GM23338 (cell line): Measurements from ENCODE around the gene PNPLA7. TPM values are rescaled to one million over a fixed set of nuclear protein-coding genes. Genes with fewer than 3 reads are reported as not detected.

Experiments
- EZH2 ChIP-seq: fragments of 200-600 bp; sonication (generic); IDR thresholded peaks from one replicate; pipeline ENCODE4 v1.8.0; 2017; ENCODE audit warnings: antibody characterized with exemption, mild to moderate bottlenecking, low read depth; ENCODE audit not compliant: unreplicated experiment
- NANOG ChIP-seq: IDR thresholded peaks from 2 replicates; pipeline ENCODE4 v1.6.1; 2016; ENCODE audit warnings: antibody characterized with exemption, borderline replicate concordance
- POLR2AphosphoS5 ChIP-seq: IDR thresholded peaks from 2 replicates; pipeline ENCODE4 v1.6.1; 2016; ENCODE audit warnings: antibody characterized with exemption, low read depth
- ZNF114 ChIP-seq: fragments of 250-450 bp; sonication (Bioruptor Pico); IDR thresholded peaks from 2 replicates; pipeline ENCODE4 v1.5.0; 2020; ENCODE audit warnings: mild to moderate bottlenecking, moderate library complexity
- ZNF462 ChIP-seq: fragments of 250-450 bp; sonication (Bioruptor Pico); IDR thresholded peaks from 2 replicates; pipeline ENCODE4 v1.5.0; 2020; ENCODE audit warnings: mild to moderate bottlenecking, moderate library complexity
- polyA plus RNA-seq: library from polyadenylated mRNA; unstranded; fragments of >200 nt; fragmentation: Nextera tagmentation; extraction: Ambion mirVana; gene quantifications from 2 replicates; pipeline ENCODE4 v1.2.1, GENCODE V29; 2016
- total RNA-seq: library from RNA; depleted of rRNA; stranded (reverse); fragments of >200 nt; shearing (Covaris generic); gene quantifications from 2 replicates; pipeline ENCODE4 v1.2.3, GENCODE V29; 2014
- TF ChIP-seq, protein P1 (sequence below), 2 experiments: fragments of 200-600 bp in 1 of 2; sonication (generic) in 1 of 2; conservative IDR thresholded peaks; 2 replicates each; pipeline versions ENCODE4 v1.5.1 to v1.6.1; 2016 to 2017; ENCODE audit warnings: antibody characterized with exemption in 2 of 2, low read depth in 2 of 2, mild to moderate bottlenecking in 2 of 2, moderate library complexity in 1 of 2
- TF ChIP-seq, protein P2 (sequence below): IDR thresholded peaks from 2 replicates; pipeline ENCODE4 v1.6.1; 2016; ENCODE audit warnings: antibody characterized with exemption

Gene PNPLA7
- total and polyA plus RNA-seq, 2 experiments from 2014 or later: 0.45 to 0.80 TPM

DNA sequence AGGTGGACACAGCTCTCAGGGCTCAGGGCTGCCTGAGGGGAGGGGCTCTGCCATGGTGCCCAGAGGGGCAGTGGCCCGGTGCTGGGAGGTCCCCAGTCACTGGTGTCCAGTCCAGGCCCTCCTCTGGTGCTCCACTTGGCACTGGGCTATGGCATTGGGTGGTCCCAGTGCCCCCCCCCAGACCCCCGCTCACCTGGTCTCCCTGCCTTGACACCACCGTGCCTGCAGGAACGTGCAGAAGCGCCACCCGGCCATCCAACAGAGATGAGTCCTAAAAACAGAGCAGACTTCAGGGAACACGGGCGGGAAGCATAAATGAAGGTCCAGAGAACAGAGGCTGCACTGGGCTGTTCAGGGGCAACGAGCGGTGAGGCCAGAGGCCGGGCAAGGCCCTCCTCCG lies 48.7 kb downstream of the PNPLA7 start (continued):
- no peak for TF ChIP-seq ZNF462
- no peak for TF ChIP-seq NANOG
- TF ChIP-seq POLR2AphosphoS5: no peak
- TF ChIP-seq, protein P1, sequence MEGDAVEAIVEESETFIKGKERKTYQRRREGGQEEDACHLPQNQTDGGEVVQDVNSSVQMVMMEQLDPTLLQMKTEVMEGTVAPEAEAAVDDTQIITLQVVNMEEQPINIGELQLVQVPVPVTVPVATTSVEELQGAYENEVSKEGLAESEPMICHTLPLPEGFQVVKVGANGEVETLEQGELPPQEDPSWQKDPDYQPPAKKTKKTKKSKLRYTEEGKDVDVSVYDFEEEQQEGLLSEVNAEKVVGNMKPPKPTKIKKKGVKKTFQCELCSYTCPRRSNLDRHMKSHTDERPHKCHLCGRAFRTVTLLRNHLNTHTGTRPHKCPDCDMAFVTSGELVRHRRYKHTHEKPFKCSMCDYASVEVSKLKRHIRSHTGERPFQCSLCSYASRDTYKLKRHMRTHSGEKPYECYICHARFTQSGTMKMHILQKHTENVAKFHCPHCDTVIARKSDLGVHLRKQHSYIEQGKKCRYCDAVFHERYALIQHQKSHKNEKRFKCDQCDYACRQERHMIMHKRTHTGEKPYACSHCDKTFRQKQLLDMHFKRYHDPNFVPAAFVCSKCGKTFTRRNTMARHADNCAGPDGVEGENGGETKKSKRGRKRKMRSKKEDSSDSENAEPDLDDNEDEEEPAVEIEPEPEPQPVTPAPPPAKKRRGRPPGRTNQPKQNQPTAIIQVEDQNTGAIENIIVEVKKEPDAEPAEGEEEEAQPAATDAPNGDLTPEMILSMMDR (conservative IDR thresholded peaks at IDR 0.05; ENCODE audit: low read depth in 2 of 2): no peak
- TF ChIP-seq, protein P2, sequence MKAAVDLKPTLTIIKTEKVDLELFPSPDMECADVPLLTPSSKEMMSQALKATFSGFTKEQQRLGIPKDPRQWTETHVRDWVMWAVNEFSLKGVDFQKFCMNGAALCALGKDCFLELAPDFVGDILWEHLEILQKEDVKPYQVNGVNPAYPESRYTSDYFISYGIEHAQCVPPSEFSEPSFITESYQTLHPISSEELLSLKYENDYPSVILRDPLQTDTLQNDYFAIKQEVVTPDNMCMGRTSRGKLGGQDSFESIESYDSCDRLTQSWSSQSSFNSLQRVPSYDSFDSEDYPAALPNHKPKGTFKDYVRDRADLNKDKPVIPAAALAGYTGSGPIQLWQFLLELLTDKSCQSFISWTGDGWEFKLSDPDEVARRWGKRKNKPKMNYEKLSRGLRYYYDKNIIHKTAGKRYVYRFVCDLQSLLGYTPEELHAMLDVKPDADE: no peak
- no peak for TF ChIP-seq ZNF114 (CRISPR knock-in tag)
- TF ChIP-seq EZH2: no peak
